IMR-90 (cell line): ENCODE results near the gene CABP4. TPM values are rescaled to one million over a fixed set of nuclear protein-coding genes. Genes with fewer than 3 reads are reported as not detected.

Source experiments
- ATAC-seq: fragments of 200-7000 bp; cut with Tn5 transposase; 2 replicates; pipeline ENCODE4 v1.9.1; 2020; ENCODE audit warnings: low read depth, mild to moderate bottlenecking, moderate library complexity
- BruUV-seq: library from RNA; stranded (reverse); fragments of 400-500 nt; replicated peaks from 2 replicates; lab custom pipeline; 2021; lab: Mats Ljungman, UMichigan
- CTCF ChIA-PET: fragments of 300-600 bp; formaldehyde crosslinking; extraction: SDS; loops from one replicate; lab custom pipeline; 2021; ENCODE audit warnings: antibody characterized with exemption; lab: Yijun Ruan, JAX
- POLR2A ChIA-PET: fragments of 300-600 bp; sonication (Branson Sonifier 250); formaldehyde crosslinking; loops from one replicate; lab custom pipeline; 2022; ENCODE audit warnings: antibody characterized with exemption; ENCODE audit not compliant: unreplicated experiment; lab: Charles Lee
- DNase-seq: peaks from one replicate; pipeline ENCODE4 v3.0.0; 2013
- H2AFZ ChIP-seq: replicated peaks from 2 replicates; pipeline ENCODE3; 2013; ENCODE audit warnings: low read length, mild to moderate bottlenecking; ENCODE audit not compliant: poor library complexity
- H2AK5ac ChIP-seq: 2 replicates; pipeline ENCODE4 v1.6.1; 2013; ENCODE audit warnings: low read depth, low read length, inconsistent platforms
- H2AK9ac ChIP-seq: replicated peaks from 2 replicates; pipeline ENCODE3; 2013; ENCODE audit warnings: mild to moderate bottlenecking, low read depth, low read length, moderate library complexity; ENCODE audit not compliant: poor library complexity
- H2BK120ac ChIP-seq: 2 replicates; pipeline ENCODE4 v1.6.1; 2013; ENCODE audit warnings: low read depth, low read length, inconsistent platforms
- H2BK15ac ChIP-seq: 3 replicates; pipeline ENCODE4 v1.6.1; 2013; ENCODE audit warnings: low read depth, low read length, inconsistent platforms
- H2BK20ac ChIP-seq: 2 replicates; pipeline ENCODE4 v1.6.1; 2013; ENCODE audit warnings: low read depth, mild to moderate bottlenecking, inconsistent platforms, low read length, moderate library complexity
- H2BK5ac ChIP-seq: 2 replicates; pipeline ENCODE4 v1.6.1; 2013; ENCODE audit warnings: mild to moderate bottlenecking, low read depth, low read length, inconsistent platforms; ENCODE audit not compliant: poor library complexity, severe bottlenecking
- H3K14ac ChIP-seq: replicated peaks from 2 replicates; pipeline ENCODE4 v1.6.1; 2013; ENCODE audit warnings: low read depth, low read length, inconsistent platforms
- H3K18ac ChIP-seq: 2 replicates; pipeline ENCODE4 v1.6.1; 2013; ENCODE audit warnings: low read depth, low read length, control low read depth
- H3K23ac ChIP-seq: 2 replicates; pipeline ENCODE4 v1.6.1; 2013; ENCODE audit warnings: low read depth, low read length, inconsistent platforms
- H3K27ac ChIP-seq: 2 replicates; pipeline ENCODE4 v1.5.1; 2013; ENCODE audit warnings: mild to moderate bottlenecking, control low read depth, low read length; ENCODE audit not compliant: insufficient read depth
- H3K27me3 ChIP-seq: 2 replicates; pipeline ENCODE4 v1.6.1; 2013; ENCODE audit warnings: low read length; ENCODE audit not compliant: control insufficient read depth, insufficient read depth
- H3K36me3 ChIP-seq: 2 replicates; pipeline ENCODE4 v1.6.1; 2013; ENCODE audit warnings: low read length, mixed read lengths; ENCODE audit not compliant: control insufficient read depth, insufficient read depth
- H3K4ac ChIP-seq: 2 replicates; pipeline ENCODE4 v1.6.1; 2013; ENCODE audit warnings: low read depth, low read length, inconsistent platforms
- H3K4me1 ChIP-seq: 2 replicates; pipeline ENCODE4 v1.6.1; 2013; ENCODE audit warnings: low read length, mixed read lengths; ENCODE audit not compliant: control insufficient read depth, insufficient read depth
- H3K4me2 ChIP-seq: 2 replicates; pipeline ENCODE4 v1.6.1; 2013; ENCODE audit warnings: low read depth, mild to moderate bottlenecking, control low read depth, low read length, moderate library complexity
- H3K4me3 ChIP-seq: 2 replicates; pipeline ENCODE4 v1.5.1; 2013; ENCODE audit warnings: low read depth, mild to moderate bottlenecking, control low read depth, low read length, moderate library complexity; ENCODE audit not compliant: insufficient read depth
- H3K56ac ChIP-seq: 2 replicates; pipeline ENCODE4 v1.6.1; 2013; ENCODE audit warnings: low read length, inconsistent platforms; ENCODE audit not compliant: insufficient read depth; ENCODE audit errors: extremely low read depth
- H3K79me1 ChIP-seq, 2 experiments: 2 replicates each; pipeline ENCODE4 v1.6.1; 2013; ENCODE audit warnings: low read length in 2 of 2, inconsistent platforms in 1 of 2, low read depth in 1 of 2
- H3K9ac ChIP-seq: 2 replicates; pipeline ENCODE4 v1.6.1; 2013; ENCODE audit warnings: low read depth, low read length, control low read depth
- H3K9me1 ChIP-seq: 2 replicates; pipeline ENCODE4 v1.6.1; 2013; ENCODE audit warnings: low read length, inconsistent platforms; ENCODE audit not compliant: insufficient read depth
- H3K9me3 ChIP-seq: 2 replicates; pipeline ENCODE4 v1.6.1; 2013; ENCODE audit warnings: low read length; ENCODE audit not compliant: control insufficient read depth, insufficient read depth
- H4K20me1 ChIP-seq: 2 replicates; pipeline ENCODE4 v1.6.1; 2013; ENCODE audit warnings: low read length, inconsistent platforms; ENCODE audit not compliant: insufficient read depth
- H4K5ac ChIP-seq: 2 replicates; pipeline ENCODE4 v1.6.1; 2013; ENCODE audit warnings: mild to moderate bottlenecking, low read depth, low read length, control low read depth
- H4K8ac ChIP-seq, 2 experiments: 2 replicates each; pipeline ENCODE4 v1.6.1; 2013; ENCODE audit warnings: low read depth in 2 of 2, low read length in 2 of 2, control low read depth in 1 of 2, inconsistent platforms in 1 of 2
- H4K91ac ChIP-seq: 2 replicates; pipeline ENCODE4 v1.6.1; 2013; ENCODE audit warnings: low read depth, low read length, inconsistent platforms; ENCODE audit not compliant: insufficient read depth
- BHLHE40 ChIP-seq: fragments of 150-350 bp; IDR thresholded peaks from 2 replicates; pipeline ENCODE4 v1.6.1; 2016; ENCODE audit warnings: mild to moderate bottlenecking, low read depth, low read length
- CEBPB ChIP-seq: IDR thresholded peaks from 2 replicates; pipeline ENCODE4 v1.6.1; 2012; ENCODE audit warnings: low read depth, low read length, improper control_type of control experiment
- CHD1 ChIP-seq: IDR thresholded peaks from 2 replicates; pipeline ENCODE4 v1.6.1; 2012; ENCODE audit warnings: low read depth, low read length, improper control_type of control experiment
- CTCF ChIP-seq: conservative IDR thresholded peaks from 2 replicates; pipeline ENCODE4 v1.5.1; 2012; ENCODE audit warnings: mild to moderate bottlenecking, low read depth, low read length, improper control_type of control experiment
- ELK1 ChIP-seq: fragments of 150-350 bp; IDR thresholded peaks from 2 replicates; pipeline ENCODE4 v1.6.1; 2016; ENCODE audit warnings: low read depth, mild to moderate bottlenecking, low read length, moderate library complexity, borderline replicate concordance
- FOS ChIP-seq: fragments of 150-350 bp; IDR thresholded peaks from 2 replicates; pipeline ENCODE4 v1.6.1; 2016; ENCODE audit warnings: low read depth, low read length
- MAFK ChIP-seq: IDR thresholded peaks from 2 replicates; pipeline ENCODE4 v1.6.1; 2012; ENCODE audit warnings: low read depth, low read length, improper control_type of control experiment
- MXI1 ChIP-seq: IDR thresholded peaks from 2 replicates; pipeline ENCODE4 v1.6.1; 2012; ENCODE audit warnings: low read depth, mild to moderate bottlenecking, low read length, moderate library complexity, borderline replicate concordance
- NFE2L2 ChIP-seq: fragments of 150-350 bp; IDR thresholded peaks from 2 replicates; pipeline ENCODE4 v1.6.1; 2016; ENCODE audit warnings: low read depth, mild to moderate bottlenecking, low read length
- RAD21 ChIP-seq: IDR thresholded peaks from 2 replicates; pipeline ENCODE4 v1.6.1; 2012; ENCODE audit warnings: low read length, improper control_type of control experiment
- RCOR1 ChIP-seq: IDR thresholded peaks from 2 replicates; pipeline ENCODE4 v1.6.1; 2012; ENCODE audit warnings: mild to moderate bottlenecking, low read length, improper control_type of control experiment; ENCODE audit not compliant: insufficient replicate concordance
- RFX5 ChIP-seq: IDR thresholded peaks from 2 replicates; pipeline ENCODE4 v1.8.0; 2012; ENCODE audit warnings: low read depth, mild to moderate bottlenecking, low read length, moderate library complexity
- SMC3 ChIP-seq: fragments of 150-350 bp; IDR thresholded peaks from 2 replicates; pipeline ENCODE4 v1.6.1; 2016; ENCODE audit warnings: low read depth, mild to moderate bottlenecking, antibody characterized with exemption, low read length, moderate library complexity
- WGBS, 2 experiments: methylation state at CpG; one replicate each; pipeline versions ENCODE4 v1.1.5 to v1.1.7; 2013; ENCODE audit warnings: missing lambda C conversion rate in 2 of 2; ENCODE audit not compliant: insufficient read length in 1 of 2; ENCODE audit errors: extremely low coverage in 2 of 2; 5-methylcytosine and 5-hydroxymethylcytosine counted together
- dilution Hi-C: fragments of 300-500 bp; cut with HindIII; formaldehyde crosslinking; loops from one replicate; pipeline ENCODE4 v1.14.3; 2018; ENCODE audit warnings: low sequenced_read_pairs; ENCODE audit not compliant: unreplicated experiment
- in situ Hi-C: fragments of 300-500 bp; cut with MboI; formaldehyde crosslinking; loops from 3 replicates; pipeline ENCODE4 v1.14.3; 2019; ENCODE audit warnings: low sequenced_read_pairs, inconsistent platforms, mixed read lengths
- intact Hi-C: fragments of 100-400 bp; cut with micrococcal nuclease; formaldehyde crosslinking; loops from 2 replicates; pipeline ENCODE4 v1.10.0; 2022
- polyA plus RNA-seq, 3 experiments: library from polyadenylated mRNA; depleted of rRNA; stranded (reverse); fragments of >200 nt; gene quantifications; 2 replicates each; pipeline ENCODE4 v1.2.3, GENCODE V29; 2012; ENCODE audit warnings: low replicate concordance in 1 of 3
- total RNA-seq: library from RNA; depleted of rRNA; stranded (reverse); fragments of >200 nt; gene quantifications from 2 replicates; pipeline ENCODE4 v1.2.3, GENCODE V29; 2012

CABP4 gene
- total and polyA plus RNA-seq, 2 of the 4 experiments (the other 2 are of a cell fraction), result not detected

GRCh38 chr11:67433536-67434394 is 21.4 kb upstream of the CABP4 start:
- Histone ChIP-seq H2AK9ac (no peak overlapping the region), H4K91ac (no peak overlapping the region), H3K9me3 (no peaks in the 10 kb centered on the region), H3K4ac (no peak overlapping the region), H3K36me3 (peaks cover 45% of the 10 kb centered on the region), H3K4me1 (peaks cover 4% of the 10 kb centered on the region; the same call in 1 of the 2 replicates), H3K14ac (no peak overlapping the region), H4K20me1 (no peaks in the 10 kb centered on the region; the same call in none of the 2 replicates), H3K23ac (no peak overlapping the region), H4K8ac (no peak overlapping the region), H3K56ac (no peak overlapping the region), H2BK15ac (no peak overlapping the region), H3K79me1 (peaks cover 9 to 19% of the 10 kb centered on the region in 2 experiments), H2BK120ac (no peak overlapping the region), H2AK5ac (no peak overlapping the region), H3K27me3 (no peaks in the 10 kb centered on the region), H3K4me3 (no peak overlapping the region), H3K18ac (no peak overlapping the region), H3K9ac (no peak overlapping the region), H3K4me2 (no peak overlapping the region), H3K27ac (no peak overlapping the region), H2BK5ac (no peak overlapping the region), H2AFZ (no peak overlapping the region), H3K9me1 (peaks cover 3% of the 10 kb centered on the region; the same call in 1 of the 2 replicates), H4K5ac (no peak overlapping the region), H2BK20ac (no peak overlapping the region)
- intact Hi-C loops, result no loop called here
- DNase-seq, result no peak
- TF ChIP-seq CTCF, result no peak
- no peak for TF ChIP-seq RAD21
- no peak for TF ChIP-seq CEBPB
- TF ChIP-seq CHD1, result no peak
- no peak for TF ChIP-seq SMC3
- no peak for TF ChIP-seq FOS
- no peak for TF ChIP-seq ELK1
- no peak for TF ChIP-seq RFX5
- TF ChIP-seq RCOR1, result no peak
- no peak for TF ChIP-seq MXI1
- no peak for TF ChIP-seq NFE2L2
- no peak for TF ChIP-seq MAFK
- no peak for TF ChIP-seq BHLHE40
- ChIA-PET POLR2A (no interaction called here), CTCF (no interaction called here)
- no TSS peak for BruUV-seq
- no peak for ATAC-seq
- dilution Hi-C loops, result no loop called here
- WGBS, 2 experiments, result 88% methylated on average over 14 of the region's 22 CpGs; no CpG with 5 or more reads in 1 of the 2 experiments
- in situ Hi-C loops, result no loop called here
